HEK293 (cell line): ENCODE data around the gene ZNF217.
"Not testable (repeated sequence)": the region's sequence is repeated elsewhere in the genome, so short reads cannot be mapped to it uniquely, and the experiment has no call there.

Experiments
- CTCF ChIA-PET: fragments of 350-600 bp; formaldehyde crosslinking; extraction: SDS; loops from one replicate; lab custom pipeline; 2021; ENCODE audit warnings: antibody characterized with exemption; lab: Yijun Ruan, JAX
- POLR2A ChIA-PET: fragments of 300-600 bp; formaldehyde crosslinking; extraction: SDS; loops from one replicate; lab custom pipeline; 2020; ENCODE audit warnings: antibody characterized with exemption, inconsistent platforms; lab: Yijun Ruan, JAX
- H3K27ac ChIP-seq: fragments of 200-500 bp; sonication (Bioruptor generic); 2 replicates; pipeline ENCODE4 v1.5.1; 2014; ENCODE audit warnings: low read depth, low read length, control low read depth, inconsistent platforms; ENCODE audit errors: extremely low read depth
- H3K36me3 ChIP-seq, 2 experiments: fragments of 200-500 bp in 1 of 2; sonication (Bioruptor generic) in 1 of 2; 1 replicate in 1 of 2; 2 replicates in 1 of 2; pipeline ENCODE4 v1.5.1; 2014 to 2017; ENCODE audit warnings: inconsistent platforms in 2 of 2, low read length in 2 of 2; ENCODE audit not compliant: control insufficient read depth in 2 of 2, insufficient read depth in 1 of 2
- H3K4me1 ChIP-seq: fragments of 200-500 bp; sonication (Bioruptor generic); 2 replicates; pipeline ENCODE4 v1.5.1; 2014; ENCODE audit warnings: mild to moderate bottlenecking, low read length, inconsistent platforms; ENCODE audit not compliant: control insufficient read depth, insufficient read depth
- H3K4me3 ChIP-seq: 2 replicates; pipeline ENCODE4 v1.5.1; 2011; ENCODE audit warnings: low read depth, mild to moderate bottlenecking, control low read depth, low read length, moderate library complexity
- H3K9me3 ChIP-seq: fragments of 200-500 bp; sonication (Bioruptor generic); 2 replicates; pipeline ENCODE4 v1.5.1; 2014; ENCODE audit warnings: low read depth, low read length, inconsistent platforms; ENCODE audit not compliant: control insufficient read depth, insufficient read depth
- GLI4 ChIP-seq: fragments of 450-650 bp; formaldehyde crosslinking; IDR thresholded peaks from 2 replicates; pipeline ENCODE4 v1.5.1; 2016; ENCODE audit warnings: missing biosample characterization, missing genetic modification characterization
- HOXD13 ChIP-seq: sonication (generic); formaldehyde crosslinking; IDR thresholded peaks from 2 replicates; pipeline ENCODE4 v1.8.0; 2022; ENCODE audit warnings: missing genetic modification reagents, borderline replicate concordance
- RBAK ChIP-seq: fragments of 450-650 bp; formaldehyde crosslinking; IDR thresholded peaks from 2 replicates; pipeline ENCODE4 v1.5.1; 2016; ENCODE audit warnings: missing biosample characterization, missing genetic modification characterization
- TCF7L2 ChIP-seq: IDR thresholded peaks from 2 replicates; pipeline ENCODE4 v1.6.1; 2011; ENCODE audit warnings: low read depth, mild to moderate bottlenecking, inconsistent platforms, low read length, moderate library complexity, borderline replicate concordance
- ZBTB17 ChIP-seq: fragments of 450-650 bp; formaldehyde crosslinking; IDR thresholded peaks from 2 replicates; pipeline ENCODE4 v1.5.1; 2016; ENCODE audit warnings: missing biosample characterization, missing genetic modification characterization
- ZBTB7A ChIP-seq: fragments of 450-650 bp; formaldehyde crosslinking; IDR thresholded peaks from 2 replicates; pipeline ENCODE4 v1.5.1; 2016; ENCODE audit warnings: low read depth, missing biosample characterization, missing genetic modification characterization
- ZBTB8A ChIP-seq: fragments of 450-650 bp; formaldehyde crosslinking; IDR thresholded peaks from 2 replicates; pipeline ENCODE4 v1.5.1; 2016; ENCODE audit warnings: missing biosample characterization, missing genetic modification characterization
- ZNF133 ChIP-seq: fragments of 450-650 bp; formaldehyde crosslinking; IDR thresholded peaks from 2 replicates; pipeline ENCODE4 v1.5.1; 2016; ENCODE audit warnings: missing biosample characterization, missing genetic modification characterization
- ZNF146 ChIP-seq: fragments of 450-650 bp; formaldehyde crosslinking; IDR thresholded peaks from 2 replicates; pipeline ENCODE4 v1.5.1; 2016; ENCODE audit warnings: missing biosample characterization, missing genetic modification characterization
- ZNF211 ChIP-seq: fragments of 450-650 bp; formaldehyde crosslinking; IDR thresholded peaks from 2 replicates; pipeline ENCODE4 v1.5.1; 2016; ENCODE audit warnings: low read depth, missing biosample characterization, missing genetic modification characterization
- ZNF214 ChIP-seq: fragments of 450-650 bp; formaldehyde crosslinking; IDR thresholded peaks from 2 replicates; pipeline ENCODE4 v1.5.1; 2017; ENCODE audit warnings: missing biosample characterization, mild to moderate bottlenecking, missing genetic modification characterization, borderline replicate concordance
- ZNF324 ChIP-seq: fragments of 450-650 bp; formaldehyde crosslinking; IDR thresholded peaks from 2 replicates; pipeline ENCODE4 v1.5.1; 2016; ENCODE audit warnings: missing biosample characterization, missing genetic modification characterization
- ZNF488 ChIP-seq: fragments of 450-650 bp; formaldehyde crosslinking; IDR thresholded peaks from 2 replicates; pipeline ENCODE4 v1.5.1; 2016; ENCODE audit warnings: missing biosample characterization, missing genetic modification characterization
- ZNF521 ChIP-seq: fragments of 450-650 bp; formaldehyde crosslinking; IDR thresholded peaks from 2 replicates; pipeline ENCODE4 v1.5.1; 2017; ENCODE audit warnings: missing biosample characterization, mild to moderate bottlenecking, missing genetic modification characterization
- ZNF530 ChIP-seq: fragments of 450-650 bp; formaldehyde crosslinking; IDR thresholded peaks from 2 replicates; pipeline ENCODE4 v1.5.1; 2016; ENCODE audit warnings: low read depth, missing biosample characterization, missing genetic modification characterization
- ZNF677 ChIP-seq: fragments of 450-650 bp; IDR thresholded peaks from 2 replicates; pipeline ENCODE4 v1.5.0; 2018; ENCODE audit warnings: missing biosample characterization, mild to moderate bottlenecking, missing genetic modification characterization, moderate library complexity
- ZNF791 ChIP-seq: fragments of 450-650 bp; formaldehyde crosslinking; IDR thresholded peaks from 2 replicates; pipeline ENCODE4 v1.5.1; 2016; ENCODE audit warnings: missing biosample characterization, missing genetic modification characterization
- TF ChIP-seq, protein P1 (sequence below): fragments of 450-650 bp; formaldehyde crosslinking; IDR thresholded peaks from 2 replicates; pipeline ENCODE4 v1.5.1; 2016; ENCODE audit warnings: missing biosample characterization, missing genetic modification characterization
- TF ChIP-seq, protein P2 (sequence below): fragments of 450-650 bp; formaldehyde crosslinking; IDR thresholded peaks from 2 replicates; pipeline ENCODE4 v1.5.1; 2016; ENCODE audit warnings: missing biosample characterization, missing genetic modification characterization, borderline replicate concordance

Gene ZNF217

GRCh38 chr20:53565254-53565653, 28.4 kb downstream of the ZNF217 start:
- H3K4me3 ChIP-seq, result no peak overlapping the region
- H3K9me3 ChIP-seq, result no peaks in the 10 kb centered on the region
- no peaks in the 10 kb centered on the region for H3K4me1 ChIP-seq
- CTCF ChIA-PET, result no interaction called here
- no peak overlapping the region for H3K27ac ChIP-seq
- TF ChIP-seq ZBTB8A (no peak), ZNF133 (tag by site-specific recombination) (no peak), GLI4 (tag by site-specific recombination) (no peak), ZNF324 (tag by site-specific recombination) (no peak), ZNF791 (tag by site-specific recombination) (no peak), ZNF521 (no peak), ZNF488 (tag by site-specific recombination) (no peak), ZBTB17 (tag by site-specific recombination) (no peak), ZBTB7A (tag by site-specific recombination) (no peak), TCF7L2 (no peak), ZNF530 (no peak), ZNF146 (tag by site-specific recombination) (no peak), HOXD13 (CRISPR knock-in tag) (no peak), RBAK (tag by site-specific recombination) (no peak), ZNF677 (tag by site-specific recombination) (no peak), ZNF211 (tag by site-specific recombination) (no peak), ZNF214 (no peak)
- TF ChIP-seq, protein P1, sequence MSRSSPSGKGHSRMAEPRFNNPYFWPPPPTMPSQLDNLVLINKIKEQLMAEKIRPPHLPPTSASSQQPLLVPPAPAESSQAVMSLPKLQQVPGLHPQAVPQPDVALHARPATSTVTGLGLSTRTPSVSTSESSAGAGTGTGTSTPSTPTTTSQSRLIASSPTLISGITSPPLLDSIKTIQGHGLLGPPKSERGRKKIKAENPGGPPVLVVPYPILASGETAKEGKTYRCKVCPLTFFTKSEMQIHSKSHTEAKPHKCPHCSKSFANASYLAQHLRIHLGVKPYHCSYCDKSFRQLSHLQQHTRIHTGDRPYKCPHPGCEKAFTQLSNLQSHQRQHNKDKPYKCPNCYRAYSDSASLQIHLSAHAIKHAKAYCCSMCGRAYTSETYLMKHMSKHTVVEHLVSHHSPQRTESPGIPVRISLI (tag by site-specific recombination), result no peak
- TF ChIP-seq, protein P2, sequence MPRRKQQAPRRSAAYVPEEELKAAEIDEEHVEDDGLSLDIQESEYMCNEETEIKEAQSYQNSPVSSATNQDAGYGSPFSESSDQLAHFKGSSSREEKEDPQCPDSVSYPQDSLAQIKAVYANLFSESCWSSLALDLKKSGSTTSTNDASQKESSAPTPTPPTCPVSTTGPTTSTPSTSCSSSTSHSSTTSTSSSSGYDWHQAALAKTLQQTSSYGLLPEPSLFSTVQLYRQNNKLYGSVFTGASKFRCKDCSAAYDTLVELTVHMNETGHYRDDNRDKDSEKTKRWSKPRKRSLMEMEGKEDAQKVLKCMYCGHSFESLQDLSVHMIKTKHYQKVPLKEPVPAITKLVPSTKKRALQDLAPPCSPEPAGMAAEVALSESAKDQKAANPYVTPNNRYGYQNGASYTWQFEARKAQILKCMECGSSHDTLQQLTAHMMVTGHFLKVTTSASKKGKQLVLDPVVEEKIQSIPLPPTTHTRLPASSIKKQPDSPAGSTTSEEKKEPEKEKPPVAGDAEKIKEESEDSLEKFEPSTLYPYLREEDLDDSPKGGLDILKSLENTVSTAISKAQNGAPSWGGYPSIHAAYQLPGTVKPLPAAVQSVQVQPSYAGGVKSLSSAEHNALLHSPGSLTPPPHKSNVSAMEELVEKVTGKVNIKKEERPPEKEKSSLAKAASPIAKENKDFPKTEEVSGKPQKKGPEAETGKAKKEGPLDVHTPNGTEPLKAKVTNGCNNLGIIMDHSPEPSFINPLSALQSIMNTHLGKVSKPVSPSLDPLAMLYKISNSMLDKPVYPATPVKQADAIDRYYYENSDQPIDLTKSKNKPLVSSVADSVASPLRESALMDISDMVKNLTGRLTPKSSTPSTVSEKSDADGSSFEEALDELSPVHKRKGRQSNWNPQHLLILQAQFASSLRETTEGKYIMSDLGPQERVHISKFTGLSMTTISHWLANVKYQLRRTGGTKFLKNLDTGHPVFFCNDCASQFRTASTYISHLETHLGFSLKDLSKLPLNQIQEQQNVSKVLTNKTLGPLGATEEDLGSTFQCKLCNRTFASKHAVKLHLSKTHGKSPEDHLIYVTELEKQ (tag by site-specific recombination), result no peak
- peaks cover 11 to 39% of the 10 kb centered on the region in 2 experiments; a peak in 2 of 3 replicates for H3K36me3 ChIP-seq
- POLR2A ChIA-PET, result interaction anchor here (0.6 kb wide), 1 partner anchor 350 kb away, joined by 5 read pairs; no protein-coding TSS in a partner anchor

DNA sequence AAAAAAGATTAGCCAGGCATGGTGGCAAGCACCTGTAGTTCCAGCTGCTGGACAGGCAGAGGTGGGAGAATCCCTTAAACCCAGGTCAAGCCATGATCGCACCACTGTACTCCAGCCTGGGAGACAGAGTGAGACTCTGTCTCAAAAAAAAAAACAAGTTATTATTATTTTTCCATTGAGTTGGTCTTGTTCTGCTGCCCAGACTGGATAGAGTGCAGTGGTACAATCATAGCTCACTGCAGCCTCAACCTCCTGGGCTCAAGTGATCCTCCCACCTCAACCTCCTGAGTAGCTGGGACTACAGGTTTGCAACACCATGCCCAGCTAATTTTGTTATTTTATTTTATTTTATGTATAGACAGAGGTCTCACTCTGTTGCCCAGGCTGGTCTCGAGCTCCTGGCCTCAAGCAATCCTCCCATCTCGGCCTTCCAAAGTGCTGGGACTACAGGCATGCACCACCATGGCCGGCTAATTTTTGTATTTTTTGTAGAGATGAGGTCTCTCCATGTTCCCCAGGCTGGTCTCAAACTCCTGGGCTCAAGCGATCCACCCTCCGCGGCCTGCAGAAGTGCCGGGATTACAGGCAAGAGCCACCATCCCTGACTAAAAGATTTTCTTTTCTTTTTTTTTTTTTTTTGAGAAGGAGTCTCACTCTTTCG, 31.4 kb downstream of the ZNF217 start:
- CTCF ChIA-PET, result interaction anchor here (0.6 kb wide), 1 partner anchor 634 kb away, joined by 5 read pairs; no protein-coding TSS in a partner anchor
- H3K27ac ChIP-seq, H3K9me3 ChIP-seq, H3K4me3 ChIP-seq, POLR2A ChIA-PET, H3K4me1 ChIP-seq: not testable (repeated sequence)
- peaks cover 11% of the 10 kb centered on the region in 2 experiments; a peak in 2 of 3 replicates for H3K36me3 ChIP-seq
